H1 (cell line): Measurements from ENCODE around the gene OGG1. TPM values are rescaled to one million over a fixed set of nuclear protein-coding genes. Genes with fewer than 3 reads are reported as not detected.

Source experiments
- GTF2F1 ChIP-seq: IDR thresholded peaks from 2 replicates; pipeline ENCODE4 v1.6.1; 2012; ENCODE audit warnings: low read depth, low read length, improper control_type of control experiment, borderline replicate concordance
- KDM4A ChIP-seq: IDR thresholded peaks from one replicate; pipeline ENCODE4 v1.7.1; 2012; ENCODE audit warnings: low read depth, mild to moderate bottlenecking, moderate library complexity, low read length, inconsistent platforms; ENCODE audit not compliant: severe bottlenecking
- SAP30 ChIP-seq: fragments of 300-600 bp; sonication (generic); IDR thresholded peaks from 2 replicates; pipeline ENCODE4 v1.7.1; 2012; ENCODE audit warnings: low read length, moderate library complexity, mild to moderate bottlenecking, inconsistent platforms; ENCODE audit not compliant: insufficient read depth, insufficient replicate concordance
- TBP ChIP-seq: IDR thresholded peaks from 2 replicates; pipeline ENCODE4 v1.6.1; 2011; ENCODE audit warnings: low read depth, low read length, improper control_type of control experiment
- ZNF274 ChIP-seq: IDR thresholded peaks from 2 replicates; pipeline ENCODE4 v1.7.0; 2012; ENCODE audit warnings: low read length, borderline replicate concordance; ENCODE audit errors: extremely low read depth
- polyA plus RNA-seq, 7 experiments: library from polyadenylated mRNA; depleted of rRNA in 3 of 7; stranded (reverse) in 5 of 7; unstranded in 2 of 7; fragments of >200 nt in 5 of 7; fragments of 200-250 nt in 2 of 7; gene quantifications; 1 replicate in 5 of 7; 2 replicates in 1 of 7; 4 replicates in 1 of 7; pipeline versions ENCODE4 v1.2.1 to v1.2.3, GENCODE V29; 2011 to 2013; ENCODE audit warnings: missing spikeins in 2 of 7, mixed read lengths in 2 of 7
- total RNA-seq: library from RNA; stranded (reverse); fragmentation: NEBNext Ultra II Directional; extraction: Animal tissue kit (Norgen Biotek cat#: 25700); gene quantifications from 2 replicates; pipeline ENCODE4 v1.2.1, GENCODE V29; 2021
- TF ChIP-seq, protein P1 (sequence below), 3 experiments: IDR thresholded peaks; 1 replicate in 2 of 3; 2 replicates in 1 of 3; pipeline versions ENCODE4 v1.5.1 to v1.6.1; 2011; ENCODE audit warnings: low read length in 3 of 3, mild to moderate bottlenecking in 3 of 3, inconsistent platforms in 2 of 3, low read depth in 1 of 3, moderate library complexity in 1 of 3; ENCODE audit not compliant: insufficient read depth in 1 of 3; ENCODE audit errors: control extremely low read depth in 1 of 3

OGG1 gene
- total and polyA plus RNA-seq, 2 of the 8 experiments (the other 6 are each of a cell fraction or from before 2014, with no cell fraction given) = 29.6 to 46.8 TPM

DNA sequence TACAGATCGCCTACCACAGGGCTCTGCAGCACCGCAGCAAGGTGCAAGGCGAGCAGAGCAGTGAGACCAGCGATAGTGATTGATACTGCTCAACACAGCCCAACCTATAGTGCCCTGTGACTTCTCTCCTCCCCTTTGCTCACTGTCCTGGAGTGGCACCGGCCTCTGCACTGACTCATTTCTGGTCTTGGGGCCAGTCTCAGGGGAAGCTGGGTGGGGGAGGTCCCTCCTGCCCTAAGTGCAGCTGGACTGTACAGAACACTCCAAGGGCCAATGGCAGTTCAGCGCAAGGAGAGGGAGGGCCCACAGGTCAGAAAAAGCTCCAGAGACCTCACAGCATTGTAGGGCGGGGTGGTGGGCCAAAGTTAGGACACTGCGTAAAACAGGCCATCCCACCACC, 2.5 kb upstream of the OGG1 start (continued):
- TF ChIP-seq, protein P1, sequence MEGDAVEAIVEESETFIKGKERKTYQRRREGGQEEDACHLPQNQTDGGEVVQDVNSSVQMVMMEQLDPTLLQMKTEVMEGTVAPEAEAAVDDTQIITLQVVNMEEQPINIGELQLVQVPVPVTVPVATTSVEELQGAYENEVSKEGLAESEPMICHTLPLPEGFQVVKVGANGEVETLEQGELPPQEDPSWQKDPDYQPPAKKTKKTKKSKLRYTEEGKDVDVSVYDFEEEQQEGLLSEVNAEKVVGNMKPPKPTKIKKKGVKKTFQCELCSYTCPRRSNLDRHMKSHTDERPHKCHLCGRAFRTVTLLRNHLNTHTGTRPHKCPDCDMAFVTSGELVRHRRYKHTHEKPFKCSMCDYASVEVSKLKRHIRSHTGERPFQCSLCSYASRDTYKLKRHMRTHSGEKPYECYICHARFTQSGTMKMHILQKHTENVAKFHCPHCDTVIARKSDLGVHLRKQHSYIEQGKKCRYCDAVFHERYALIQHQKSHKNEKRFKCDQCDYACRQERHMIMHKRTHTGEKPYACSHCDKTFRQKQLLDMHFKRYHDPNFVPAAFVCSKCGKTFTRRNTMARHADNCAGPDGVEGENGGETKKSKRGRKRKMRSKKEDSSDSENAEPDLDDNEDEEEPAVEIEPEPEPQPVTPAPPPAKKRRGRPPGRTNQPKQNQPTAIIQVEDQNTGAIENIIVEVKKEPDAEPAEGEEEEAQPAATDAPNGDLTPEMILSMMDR (IDR thresholded peaks at IDR 0.05; ENCODE audit: control extremely low read depth in 1 of 3, insufficient read depth in 1 of 3, low read depth in 1 of 3, low read length in 3 of 3) = no peak
- TF ChIP-seq SAP30 (no peak), TBP (no peak), KDM4A (no peak), ZNF274 (no peak), GTF2F1 (no peak)
